HG03095 (cell line): ENCODE results near the gene RFX3.
A peak's percentile ranks its signal among the peaks of the same experiment; 100 is the strongest.

Experiments used
- ATAC-seq: cut with Tn5 transposase; IDR thresholded peaks from one replicate; pipeline ENCODE4 v1.9.1; 2021; ENCODE audit warnings: moderate library complexity; ENCODE audit not compliant: unreplicated experiment

RFX3 gene

DNA sequence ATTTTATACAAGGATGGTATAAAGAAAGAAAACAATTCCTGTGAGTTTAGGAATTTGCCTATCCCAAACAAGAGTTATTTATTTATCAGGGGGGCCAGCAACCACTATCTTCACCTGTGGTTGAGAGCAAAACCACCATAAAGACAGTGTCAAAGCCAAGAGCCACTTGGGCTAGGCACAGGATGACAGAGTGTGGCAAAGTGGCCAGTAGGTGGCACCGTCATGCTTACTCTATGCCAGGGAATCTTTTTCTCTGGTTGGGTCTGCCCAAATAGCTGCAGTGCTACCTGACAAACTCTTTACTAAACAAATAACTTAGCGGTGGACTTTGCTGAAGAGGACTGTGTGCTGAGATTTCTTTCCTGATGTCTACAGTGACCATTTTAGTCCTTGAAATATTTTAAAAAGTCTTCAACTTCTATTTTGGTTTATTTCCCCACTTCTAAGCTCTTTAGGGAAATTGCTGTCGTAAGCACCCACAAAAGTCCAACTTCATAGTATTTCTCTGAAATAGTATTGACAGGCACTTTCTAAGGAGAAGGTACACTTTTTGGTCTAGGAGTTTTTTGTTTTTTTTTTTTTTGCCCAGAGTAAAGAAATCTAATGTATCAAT lies 285.0 kb downstream of the RFX3 start:
- peak; percentile 79 for ATAC-seq

DNA sequence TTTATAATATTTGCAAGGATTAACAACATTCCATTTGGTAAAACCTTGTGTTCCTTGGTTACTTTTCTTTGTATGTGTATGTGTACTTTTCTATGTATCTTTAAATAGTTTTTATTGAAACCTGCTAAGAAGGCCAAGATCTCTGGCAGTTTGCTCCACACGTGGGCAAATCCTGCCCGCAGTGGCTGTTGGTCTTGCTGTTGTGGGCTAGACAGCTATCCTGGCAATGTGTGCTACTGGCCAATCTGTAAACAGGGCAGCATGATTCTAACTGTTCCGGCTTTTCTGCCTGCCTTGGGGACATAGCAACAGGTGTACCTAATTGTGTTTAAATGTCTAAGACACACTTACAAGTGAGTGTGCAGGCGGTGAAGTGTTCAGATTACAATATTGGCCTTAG lies 286.6 kb downstream of the RFX3 start:
- ATAC-seq = no peak

DNA sequence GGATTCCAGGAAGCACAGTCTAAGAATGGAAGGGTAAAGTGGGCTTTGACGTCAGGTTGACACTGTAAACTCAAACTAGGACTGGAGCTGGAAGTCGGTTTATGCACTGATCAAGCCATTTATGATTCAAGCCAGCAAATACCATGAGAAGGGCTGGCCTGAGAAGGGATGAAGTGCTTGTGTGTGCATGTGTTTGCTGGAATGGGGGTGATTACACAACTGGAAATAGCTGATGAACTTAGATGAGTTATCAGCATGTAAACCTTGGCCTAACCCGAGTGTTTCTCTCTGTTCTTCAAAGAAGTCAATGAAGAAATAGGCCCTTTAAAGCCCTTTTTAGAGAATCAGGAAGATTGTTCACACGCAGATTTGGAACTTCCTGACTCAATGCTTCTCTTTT lies 287.6 kb downstream of the RFX3 start:
- ATAC-seq = no peak

DNA sequence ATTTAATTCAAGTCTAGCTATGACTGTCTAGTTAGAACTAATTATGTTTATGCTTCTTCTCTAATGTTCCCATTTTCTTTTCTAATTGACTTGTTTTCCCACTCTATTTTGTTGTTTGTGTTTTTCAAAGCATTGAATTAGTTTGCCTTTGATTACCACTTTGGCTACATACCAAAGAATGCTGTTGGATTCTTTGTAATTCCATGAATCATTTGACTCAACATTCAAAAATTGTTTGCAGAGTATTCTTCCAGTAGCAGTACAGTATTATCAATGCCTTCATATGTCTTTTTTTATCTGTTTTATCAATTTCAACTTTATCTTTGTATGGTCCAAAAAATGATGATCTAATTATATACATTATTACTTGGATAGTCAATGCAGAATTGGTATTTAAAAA lies 288.7 kb downstream of the RFX3 start:
- no peak for ATAC-seq

DNA sequence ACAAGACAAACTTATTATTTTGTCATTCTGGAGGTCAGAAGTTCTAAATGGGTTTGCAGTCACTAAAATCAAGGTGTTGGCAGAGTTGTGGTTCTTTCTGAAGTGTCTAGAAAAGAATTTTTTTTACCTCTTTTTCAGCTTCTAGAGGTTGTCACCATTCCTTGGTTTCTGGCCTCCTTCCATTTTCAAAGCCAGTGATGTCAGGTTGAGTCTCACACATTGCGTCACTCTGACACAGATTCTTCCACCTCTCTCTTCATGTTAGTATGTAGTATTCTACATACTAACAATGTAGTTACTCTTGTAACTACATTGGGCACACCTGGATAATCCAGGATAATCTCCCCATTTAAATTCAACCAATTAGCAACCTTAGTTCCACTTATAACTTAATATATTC lies 290.3 kb downstream of the RFX3 start:
- ATAC-seq = no peak

DNA sequence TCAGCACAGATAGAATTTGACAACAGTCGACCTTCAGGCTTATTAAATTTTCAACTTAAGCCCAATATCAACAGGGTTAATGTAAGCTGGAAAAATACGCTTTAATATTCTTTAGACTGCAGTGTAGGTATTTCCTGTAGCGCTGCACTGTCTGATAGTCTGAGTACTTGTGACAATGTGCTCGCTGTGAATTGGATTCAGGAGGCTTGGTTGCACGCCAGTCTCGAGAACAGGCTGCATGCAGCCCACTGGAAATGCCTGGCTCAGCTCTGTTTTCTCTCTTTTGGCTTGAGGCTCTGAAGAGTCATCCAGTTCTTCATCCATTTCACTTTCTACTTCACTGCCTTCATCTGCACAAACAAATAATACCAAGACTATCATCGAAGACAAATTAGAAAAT lies 300.9 kb downstream of the RFX3 start:
- no peak for ATAC-seq

DNA sequence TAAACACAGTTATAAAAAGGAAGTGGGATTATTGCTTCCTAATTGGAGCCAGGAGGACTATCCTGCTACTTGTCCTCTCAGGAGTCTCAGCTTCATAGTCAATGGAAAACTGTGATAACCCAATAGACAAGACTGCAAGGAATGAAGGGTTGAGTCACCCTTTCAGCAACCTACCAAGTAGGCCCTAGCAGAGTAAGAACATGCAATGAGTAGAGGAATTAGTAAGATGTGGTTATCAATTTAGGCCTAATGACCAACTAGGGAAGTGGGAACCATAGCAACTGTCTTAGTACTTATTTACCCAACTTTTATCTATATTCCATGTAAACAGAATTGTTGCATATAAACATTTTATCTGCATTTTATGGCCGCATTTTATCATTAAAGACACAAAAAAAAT lies 310.1 kb downstream of the RFX3 start:
- no peak for ATAC-seq

DNA sequence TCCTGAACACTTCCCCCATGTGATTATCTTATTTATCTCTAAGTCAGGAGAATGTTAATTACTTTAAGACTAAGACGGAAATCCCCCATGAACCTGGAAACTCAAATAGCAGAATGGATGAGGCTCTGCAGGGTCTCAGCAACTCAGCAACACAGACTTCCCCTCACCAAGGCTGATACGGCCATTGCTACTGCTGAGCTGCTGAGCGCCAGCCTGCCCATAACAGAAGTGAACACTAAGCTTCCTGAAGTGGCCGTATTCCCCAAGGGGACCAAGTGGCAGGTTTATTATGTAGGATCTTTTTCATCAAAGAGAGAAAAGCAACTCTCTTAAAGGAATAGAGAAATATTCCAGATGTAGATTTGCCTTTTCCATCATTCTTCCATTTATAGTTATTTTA lies 311.1 kb downstream of the RFX3 start:
- ATAC-seq = no peak

DNA sequence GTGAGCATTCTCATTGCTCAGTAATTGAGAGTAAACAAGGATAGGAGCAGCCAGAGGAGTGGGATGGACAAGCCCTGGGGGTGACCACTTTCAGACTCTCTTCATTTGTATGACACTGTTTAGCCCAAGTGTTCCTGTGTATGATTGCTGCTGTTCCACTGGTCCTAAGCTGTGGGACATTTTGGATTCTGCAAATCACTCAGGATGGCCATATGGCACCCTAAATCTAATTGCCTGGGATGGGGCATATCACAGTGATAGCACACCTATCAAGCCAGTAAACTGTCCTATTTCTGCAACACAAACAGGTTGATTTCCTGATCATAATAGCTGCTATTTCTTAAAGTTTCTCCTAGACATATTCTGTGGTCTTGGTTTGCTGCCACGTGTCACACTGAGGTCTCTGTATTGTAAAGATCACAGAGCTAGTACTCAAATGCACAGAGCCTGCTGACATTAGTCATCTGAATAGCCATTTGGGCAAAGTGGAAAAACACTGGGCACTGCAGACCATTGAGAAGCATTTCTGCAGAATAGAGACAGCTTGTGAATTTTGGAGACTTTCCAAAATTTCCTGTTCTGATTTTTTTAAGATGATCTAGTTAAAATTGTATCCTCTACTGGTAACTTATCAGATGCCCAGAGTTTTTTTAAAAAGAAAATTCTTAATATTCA lies 320.2 kb downstream of the RFX3 start:
- no peak for ATAC-seq

DNA sequence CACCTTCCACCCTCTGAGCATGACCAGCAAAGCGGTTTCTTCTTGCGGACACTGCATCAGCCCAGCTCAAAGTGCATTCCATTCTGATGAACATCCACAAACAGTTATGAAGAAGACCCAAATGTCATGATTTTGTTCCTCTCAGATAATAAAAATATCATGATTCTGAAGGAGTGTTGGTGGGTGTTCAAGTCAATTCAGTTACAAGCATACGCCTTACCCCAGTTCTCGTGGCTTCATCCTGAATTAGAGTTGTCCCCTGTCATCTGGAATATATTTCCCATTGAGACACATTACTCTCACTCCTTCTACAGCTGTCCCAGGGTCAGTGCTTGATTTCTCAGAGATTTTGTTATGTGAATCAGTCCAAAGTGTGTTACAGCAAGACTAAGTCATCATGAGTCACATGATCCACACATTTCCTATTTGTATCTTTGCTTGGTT lies 325.4 kb downstream of the RFX3 start:
- no peak for ATAC-seq

DNA sequence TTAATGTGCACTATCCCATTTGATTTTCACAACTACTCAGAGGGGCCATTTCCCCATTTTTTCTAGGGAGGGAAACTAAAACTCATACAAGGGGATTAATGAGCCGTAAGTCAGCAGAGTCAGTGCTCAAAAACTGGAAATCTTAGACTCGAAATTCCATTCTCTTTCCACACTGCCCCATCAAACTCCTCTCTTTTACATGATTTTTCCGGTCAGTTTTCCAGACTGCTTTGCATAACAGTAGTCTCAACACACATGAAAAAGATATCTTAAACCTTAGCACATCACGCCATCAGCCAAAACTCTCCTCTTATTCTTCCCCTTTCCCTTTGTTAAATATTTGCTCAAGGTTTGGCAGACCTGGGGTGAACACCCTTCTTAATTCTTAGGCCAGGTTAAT lies 332.0 kb downstream of the RFX3 start:
- no peak for ATAC-seq

DNA sequence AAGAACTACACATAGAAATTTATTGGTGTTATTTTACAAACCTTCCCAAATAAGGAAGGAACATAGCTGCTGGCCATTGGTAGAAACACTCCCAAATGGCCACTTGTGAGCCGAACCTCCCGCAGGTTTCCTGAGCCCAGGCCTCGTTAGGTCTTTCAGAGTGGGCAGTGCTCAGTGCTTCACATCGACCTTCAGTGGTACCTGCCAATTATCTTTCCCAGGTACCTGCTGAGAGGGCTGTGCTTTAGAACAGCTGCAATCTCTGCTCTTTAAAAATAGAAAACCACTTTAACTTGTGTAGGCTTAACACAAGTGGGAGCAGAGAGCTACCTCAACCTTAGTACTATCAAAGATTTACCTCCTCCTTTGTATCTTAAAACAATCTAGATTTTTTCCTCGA lies 334.1 kb downstream of the RFX3 start:
- ATAC-seq = no peak

DNA sequence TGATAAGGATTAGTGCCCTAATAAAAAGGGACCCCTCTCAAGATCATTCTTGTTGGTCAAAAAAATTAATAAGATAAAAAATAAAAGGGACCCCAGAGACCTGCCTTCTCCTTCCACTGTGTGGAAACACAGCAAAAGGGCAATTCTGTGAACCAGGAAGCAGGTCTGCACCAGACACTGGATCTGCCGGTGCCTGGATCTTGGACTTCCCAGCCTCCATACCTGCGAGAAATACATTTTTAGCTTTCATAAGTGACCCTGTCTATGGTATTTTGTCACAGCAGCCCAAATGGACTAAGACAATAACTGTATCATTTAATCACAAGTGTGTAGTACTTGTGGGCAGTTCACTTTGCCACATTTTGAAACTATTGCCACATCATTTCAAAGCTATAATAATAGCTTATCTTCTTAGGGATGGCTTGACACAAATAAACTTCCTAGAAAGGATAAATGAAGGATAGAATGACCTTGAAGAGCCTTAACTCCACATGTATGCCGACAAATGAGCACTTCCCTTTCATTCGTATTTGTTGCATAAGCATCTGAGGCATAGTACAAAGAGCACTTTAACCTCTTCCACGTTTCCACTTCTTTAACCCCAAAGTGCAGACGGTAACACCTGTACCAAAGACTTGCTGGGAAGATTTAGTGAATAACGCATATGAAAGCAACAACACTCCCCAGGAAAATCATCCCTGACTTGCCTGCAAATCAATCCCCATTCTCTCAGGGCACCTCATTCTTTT lies 336.5 kb downstream of the RFX3 start:
- ATAC-seq = no peak

DNA sequence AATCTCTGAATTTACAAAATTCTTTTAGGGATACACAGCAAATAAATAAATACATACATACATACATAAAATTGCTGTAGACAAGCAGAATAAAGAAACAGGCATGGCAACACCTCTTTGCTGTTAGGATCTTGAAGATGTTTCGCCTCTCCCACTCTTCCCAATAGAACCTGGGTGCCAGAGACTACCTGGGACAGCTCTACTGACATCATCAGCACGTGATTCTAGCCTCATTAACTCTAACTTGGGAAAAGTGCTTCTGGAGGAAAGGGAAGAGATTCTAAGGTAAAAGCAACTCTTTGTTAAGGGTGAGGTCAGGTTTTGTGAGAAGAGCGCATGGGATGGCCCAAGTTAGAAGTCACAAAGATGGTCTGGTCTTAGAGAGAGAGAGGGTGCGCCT lies 339.1 kb downstream of the RFX3 start:
- ATAC-seq = no peak

DNA sequence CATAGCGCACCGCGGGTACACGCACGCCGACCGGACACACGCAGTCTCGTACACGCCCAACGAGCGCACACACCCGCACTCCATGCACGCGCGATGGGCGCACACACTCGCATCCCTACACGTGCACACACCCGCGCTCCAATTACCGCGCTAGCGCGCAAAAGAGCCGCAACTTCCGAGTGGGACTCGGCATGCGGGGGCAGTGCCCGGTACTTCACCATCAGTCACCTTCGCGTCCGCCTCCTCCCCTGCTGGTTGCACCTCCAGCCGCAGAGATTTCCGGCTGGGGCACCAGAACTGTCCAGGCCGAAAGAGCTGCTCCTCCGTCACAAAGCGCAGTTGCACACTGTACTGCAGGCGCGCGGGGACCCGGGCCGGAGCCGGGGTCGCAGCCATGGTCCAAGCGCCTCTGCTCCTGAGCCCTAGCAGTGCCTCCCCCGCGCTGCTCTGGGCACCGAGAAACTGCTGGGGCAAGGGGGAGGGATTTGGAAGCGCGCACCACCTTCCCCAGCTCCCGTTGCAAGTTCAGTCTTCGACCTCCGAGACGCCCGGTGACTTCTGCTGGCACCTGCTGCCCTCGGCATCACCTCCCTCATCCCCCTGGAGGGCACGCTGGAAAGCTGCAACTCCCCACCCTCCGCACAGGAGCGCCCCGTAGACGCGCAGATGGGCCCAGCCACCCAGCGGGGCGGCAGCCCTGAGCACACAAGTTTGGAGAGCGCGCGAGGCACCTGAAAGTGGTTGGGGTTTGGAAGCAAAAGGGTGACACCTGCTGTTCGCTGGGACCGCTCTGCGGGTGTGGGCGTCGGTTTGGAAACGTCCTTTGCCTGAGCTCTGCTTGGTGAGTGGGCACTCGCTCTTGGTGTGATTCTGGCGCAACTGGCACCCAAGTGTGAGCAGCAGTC lies 344.5 kb downstream of the RFX3 start:
- peak; percentile 68 for ATAC-seq

DNA sequence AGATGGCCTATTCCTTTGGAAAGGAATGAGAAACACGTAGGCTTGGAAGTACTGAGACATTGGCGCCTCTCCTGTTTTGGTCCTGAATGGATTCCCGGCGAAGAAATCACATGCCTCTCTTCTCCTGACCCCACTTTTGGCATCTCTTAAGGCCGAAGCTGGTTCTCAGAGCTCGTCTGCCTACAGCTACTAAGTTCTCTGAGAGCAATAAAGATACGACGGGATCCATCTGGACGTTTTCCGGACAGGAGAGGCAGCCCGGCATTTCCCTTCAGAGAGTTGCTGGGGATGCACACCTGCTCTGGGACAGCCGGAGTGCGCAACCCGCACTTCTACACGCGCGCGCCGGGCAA lies 345.1 kb downstream of the RFX3 start:
- no peak for ATAC-seq

DNA sequence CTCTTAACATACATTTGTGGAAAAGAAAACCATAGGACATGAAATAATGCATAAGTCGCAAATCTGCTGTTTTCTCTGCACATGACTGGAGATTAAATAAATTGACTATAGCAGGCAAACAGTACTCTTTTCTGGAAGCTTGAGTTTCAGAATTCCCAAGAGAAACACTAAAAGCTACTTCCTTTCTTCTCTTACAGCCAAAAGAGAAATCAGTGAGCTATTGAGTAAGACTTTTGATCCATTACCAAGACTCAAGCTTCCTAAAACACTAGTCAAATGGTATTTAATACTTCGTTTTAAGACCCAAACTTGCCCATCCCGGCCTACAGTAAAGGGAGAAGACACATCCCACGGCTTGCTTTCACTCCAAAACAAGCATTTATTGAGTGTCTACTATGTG lies 346.1 kb downstream of the RFX3 start:
- no peak for ATAC-seq

DNA sequence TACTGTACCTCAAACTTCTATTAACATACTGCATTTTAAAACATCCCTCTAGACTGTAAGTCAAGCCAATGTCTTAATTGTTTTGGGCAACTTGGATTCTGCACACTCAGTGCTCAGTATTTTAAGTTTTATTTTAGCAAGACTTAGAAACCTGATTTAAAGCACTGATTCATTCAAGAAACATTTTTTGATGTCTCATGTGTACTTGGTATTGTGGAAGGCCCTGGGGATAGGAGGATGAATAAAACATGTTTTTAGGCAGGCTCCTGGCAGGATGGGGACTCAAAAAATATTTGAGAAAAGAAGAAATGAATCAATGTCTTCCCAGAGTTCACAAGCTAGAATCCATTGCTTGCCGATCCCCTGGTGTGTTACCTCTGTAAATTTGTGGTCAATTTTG lies 347.9 kb downstream of the RFX3 start:
- ATAC-seq = no peak

DNA sequence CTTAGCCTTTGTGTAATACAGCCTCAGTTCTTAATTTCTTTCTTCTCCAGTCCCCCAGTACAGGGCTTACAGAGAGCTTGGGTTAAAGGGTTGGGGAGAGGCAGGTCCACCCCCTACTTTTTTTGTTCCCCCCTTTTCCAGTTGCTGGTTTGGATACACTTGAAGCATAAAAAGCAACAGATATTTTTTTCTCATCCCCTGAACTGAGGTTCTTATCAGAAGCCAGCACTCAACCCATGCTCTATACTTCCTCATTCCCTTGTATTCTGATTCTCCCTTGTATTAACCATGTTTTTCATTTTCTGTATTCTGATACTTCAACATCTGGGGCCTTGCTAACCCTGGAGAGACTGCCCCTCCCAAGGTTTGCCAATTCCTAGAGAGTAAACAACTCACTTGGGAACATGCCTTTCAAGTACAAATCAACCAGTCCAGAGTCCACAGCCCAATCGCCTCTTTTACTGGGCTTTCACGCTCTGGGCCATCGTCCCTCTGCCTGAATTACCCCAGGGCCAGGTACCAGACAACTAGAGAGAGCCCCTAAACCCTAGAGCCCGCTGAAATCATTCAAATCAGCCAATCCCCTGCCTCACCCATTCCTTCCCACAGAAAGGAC lies 348.5 kb downstream of the RFX3 start:
- no peak for ATAC-seq

DNA sequence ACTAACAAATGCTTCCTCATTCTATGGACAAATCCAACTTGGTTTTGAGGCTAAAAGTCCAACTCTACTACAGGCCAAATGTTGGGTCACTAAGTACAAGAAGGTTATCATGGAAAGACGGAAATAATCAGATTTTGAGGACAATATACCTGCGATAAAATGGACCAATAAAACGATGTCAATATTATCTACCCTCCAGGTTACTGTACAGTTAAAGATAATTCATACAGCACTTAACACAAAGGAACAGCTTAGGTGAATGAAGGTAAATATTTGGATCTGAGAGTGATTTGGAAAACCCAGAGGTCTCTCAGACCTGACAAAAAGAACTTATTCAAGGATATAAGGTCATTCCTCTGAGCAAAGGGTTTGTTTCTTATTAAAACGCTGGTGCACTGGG lies 352.4 kb downstream of the RFX3 start:
- ATAC-seq = no peak

DNA sequence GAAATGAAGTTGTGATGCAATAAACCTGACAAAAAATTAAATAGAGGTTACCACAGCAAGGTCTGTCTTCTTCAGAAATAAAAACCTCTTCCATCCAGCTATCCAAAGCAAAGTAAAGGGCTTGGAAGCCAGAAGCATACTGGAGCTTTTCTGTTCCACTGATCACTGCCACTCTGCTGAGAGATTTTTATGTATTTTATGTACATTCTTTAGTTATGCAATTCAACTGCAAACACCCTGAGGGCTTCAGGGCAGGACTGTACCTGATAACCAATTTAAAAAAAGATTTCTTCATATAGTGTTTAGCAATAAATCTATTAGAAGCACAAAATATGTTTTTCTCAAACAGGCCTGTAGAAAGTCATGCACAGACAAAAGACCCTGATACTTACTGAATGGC lies 355.0 kb downstream of the RFX3 start:
- ATAC-seq = no peak
